GM19240 (cell line): Measurements from ENCODE around the gene POU2F3.

Source experiments
- DNase-seq: peaks from one replicate; pipeline ENCODE4 v3.0.0; 2011; ENCODE audit warnings: low spot score; ENCODE audit not compliant: insufficient read length

The POU2F3 gene

DNA sequence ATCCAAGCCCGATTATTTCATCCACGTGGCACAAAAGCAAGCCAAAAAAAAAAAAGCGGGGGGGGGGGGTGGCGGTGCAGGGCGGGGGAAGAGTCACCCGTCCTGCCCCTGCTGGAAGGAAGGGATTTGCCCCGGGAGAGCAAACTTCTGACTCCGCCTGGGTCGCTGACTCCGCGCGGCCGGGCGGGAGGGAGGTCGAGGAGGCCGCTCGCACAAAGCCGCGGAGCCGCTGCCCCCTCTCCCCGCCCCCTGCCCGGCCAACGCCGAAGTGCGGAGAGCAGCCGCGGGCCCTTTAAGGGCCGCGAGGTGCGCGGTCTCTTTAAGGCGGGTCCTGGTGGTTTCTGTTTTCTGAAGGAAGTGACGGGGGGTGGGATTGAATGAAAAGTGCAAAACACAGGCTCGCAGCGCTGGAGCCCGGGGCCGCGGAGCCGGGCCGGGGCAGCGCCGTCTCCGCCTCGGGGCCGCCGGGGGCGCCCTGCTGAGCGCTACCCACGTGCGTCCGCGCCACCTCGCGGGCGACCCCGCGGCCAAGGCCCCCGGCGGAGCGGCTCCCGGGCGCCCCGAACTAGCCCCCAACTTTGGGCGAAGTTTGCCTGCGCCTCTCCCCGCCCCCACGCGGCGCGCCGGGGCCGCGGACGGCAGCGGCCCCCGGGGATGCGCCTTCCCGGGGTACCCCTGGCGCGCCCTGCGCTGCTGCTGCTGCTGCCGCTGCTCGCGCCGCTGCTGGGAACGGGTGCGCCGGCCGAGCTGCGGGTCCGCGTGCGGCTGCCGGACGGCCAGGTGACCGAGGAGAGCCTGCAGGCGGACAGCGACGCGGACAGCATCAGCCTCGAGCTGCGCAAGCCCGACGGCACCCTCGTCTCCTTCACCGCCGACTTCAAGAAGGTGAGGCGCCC lies 29.1 kb upstream of the POU2F3 start, which contains the start of gene OAF:
OAF (plus strand) TSS at position 407 of the 896 bp plus-strand sequence; CDS start at position 655, 248 bp downstream.
- DNase-seq: peak; percentile 85

DNA sequence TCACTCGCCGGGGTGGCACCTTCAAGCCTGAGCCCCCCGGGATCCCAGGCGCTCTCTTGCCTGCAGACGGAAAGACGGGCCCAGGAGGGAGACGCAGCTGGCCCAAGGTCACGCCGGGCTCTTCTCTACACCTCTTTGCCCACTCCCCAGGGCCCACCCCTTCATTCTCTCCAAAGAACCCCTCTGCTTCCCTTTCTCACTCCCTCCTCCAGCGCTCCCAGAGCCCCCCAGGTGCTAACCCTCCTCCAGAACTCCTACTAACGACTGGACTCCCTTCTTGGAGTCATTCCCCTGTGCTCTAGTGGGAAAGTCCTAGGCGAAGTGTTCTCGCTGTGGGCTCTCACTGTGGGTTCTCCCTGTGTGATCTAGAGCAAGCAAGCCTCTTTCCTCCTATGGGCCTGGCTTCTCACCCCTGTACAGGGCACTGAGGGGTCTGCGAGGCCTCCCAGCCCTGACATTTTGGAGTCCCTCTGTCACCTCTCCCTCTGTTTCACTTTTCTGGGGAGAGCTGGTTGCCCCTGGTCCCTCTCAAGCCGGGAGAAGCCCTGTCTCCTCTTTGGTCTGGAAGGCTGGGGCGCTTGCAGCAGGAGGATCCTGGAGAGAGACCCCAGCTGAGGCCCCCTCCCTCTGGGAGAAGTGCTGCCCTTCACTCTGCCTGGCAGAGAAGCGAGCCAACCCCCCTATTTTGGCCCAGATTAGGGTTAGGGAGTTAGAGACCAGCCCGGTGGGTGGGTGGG lies 28.2 kb upstream of the POU2F3 start:
- no peak for DNase-seq

DNA sequence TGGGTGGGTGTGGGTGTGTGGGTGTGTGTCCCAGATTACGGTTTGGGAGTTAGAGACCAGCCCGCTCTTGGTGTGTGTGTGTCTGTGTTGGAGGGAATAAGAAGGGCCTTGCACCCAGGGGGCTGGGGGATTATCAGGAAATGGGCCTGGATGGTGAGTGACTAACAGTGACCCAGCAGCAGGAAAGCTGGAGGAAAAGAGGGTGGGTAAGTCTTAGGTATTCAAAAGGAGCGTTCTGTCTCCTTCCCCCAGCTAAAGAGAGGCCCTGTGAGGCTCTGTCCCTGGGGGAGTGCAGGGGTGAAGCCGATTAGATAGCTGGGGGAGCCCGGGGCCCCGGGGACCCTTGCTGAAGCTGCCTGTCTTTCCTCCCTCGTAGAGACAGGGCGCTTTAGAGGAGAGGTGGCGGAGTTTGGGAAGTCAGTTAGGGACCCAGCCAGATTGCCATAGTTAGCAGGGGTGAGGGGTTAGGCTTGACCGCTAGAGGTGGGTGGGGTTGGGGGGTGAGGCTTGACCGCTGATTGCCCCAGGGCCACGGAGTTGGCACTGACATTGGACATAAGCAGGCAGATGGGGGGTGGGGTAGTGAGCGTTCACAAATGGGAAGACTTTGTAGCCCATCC lies 27.6 kb upstream of the POU2F3 start:
- DNase-seq: no peak

DNA sequence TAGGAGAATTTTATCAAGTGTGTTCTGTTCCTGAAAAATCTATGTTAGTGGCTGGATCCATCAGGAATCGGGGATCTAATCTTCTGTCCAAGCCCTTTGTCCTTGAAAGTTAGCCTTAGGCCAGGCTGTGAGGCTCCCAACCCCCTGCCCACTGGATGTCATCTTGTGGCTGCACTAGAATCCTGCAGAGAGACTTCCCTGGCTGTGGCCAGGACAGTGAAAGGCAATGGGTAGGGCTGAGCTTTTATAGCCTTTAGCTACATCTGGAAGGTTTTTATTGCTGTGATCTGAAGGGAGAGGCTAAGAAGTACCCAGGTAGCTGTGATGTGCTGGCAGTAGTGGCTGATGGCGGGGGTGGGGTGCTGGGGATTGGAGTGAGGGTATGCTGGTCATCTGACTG lies 27.0 kb upstream of the POU2F3 start:
- no peak for DNase-seq

DNA sequence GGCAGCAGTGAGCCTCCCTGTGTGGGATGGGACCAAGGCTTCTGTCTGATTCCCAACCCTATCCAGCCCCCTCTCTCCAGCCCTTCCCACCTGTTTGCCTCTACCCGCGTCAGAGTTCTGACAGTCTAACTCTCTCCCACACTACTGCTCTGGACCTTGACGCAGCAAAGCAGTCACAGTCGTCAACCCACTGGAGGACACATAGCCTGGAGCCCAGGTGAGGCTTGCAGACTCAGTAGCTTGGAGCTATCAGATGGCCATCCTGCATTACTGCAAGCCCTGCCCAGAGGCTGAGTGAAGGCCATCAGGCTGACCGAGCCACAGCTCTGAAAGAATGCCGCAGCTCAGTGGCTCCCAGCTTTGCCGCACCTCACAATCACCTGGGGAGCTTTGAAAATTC lies 25.4 kb upstream of the POU2F3 start:
- DNase-seq: no peak

DNA sequence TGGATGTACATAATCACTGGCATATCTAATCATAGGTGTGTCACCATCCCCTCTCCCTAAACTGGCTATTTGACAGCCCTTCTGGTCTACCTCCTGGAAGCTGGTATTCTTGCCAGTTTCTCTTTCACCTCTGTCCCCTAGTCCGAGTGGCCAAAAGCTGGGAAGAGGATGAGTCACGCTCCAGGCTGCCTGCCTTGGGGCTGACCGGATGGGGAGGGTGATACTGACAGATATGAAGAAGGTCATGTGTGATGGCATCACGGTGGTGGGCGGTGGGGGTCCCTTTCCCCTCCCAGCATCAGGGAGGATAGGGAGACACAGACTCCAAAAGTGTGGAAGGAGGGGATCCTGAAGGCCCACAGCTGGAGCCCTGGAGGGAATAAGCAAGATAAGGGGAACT lies 24.3 kb upstream of the POU2F3 start:
- DNase-seq: no peak

DNA sequence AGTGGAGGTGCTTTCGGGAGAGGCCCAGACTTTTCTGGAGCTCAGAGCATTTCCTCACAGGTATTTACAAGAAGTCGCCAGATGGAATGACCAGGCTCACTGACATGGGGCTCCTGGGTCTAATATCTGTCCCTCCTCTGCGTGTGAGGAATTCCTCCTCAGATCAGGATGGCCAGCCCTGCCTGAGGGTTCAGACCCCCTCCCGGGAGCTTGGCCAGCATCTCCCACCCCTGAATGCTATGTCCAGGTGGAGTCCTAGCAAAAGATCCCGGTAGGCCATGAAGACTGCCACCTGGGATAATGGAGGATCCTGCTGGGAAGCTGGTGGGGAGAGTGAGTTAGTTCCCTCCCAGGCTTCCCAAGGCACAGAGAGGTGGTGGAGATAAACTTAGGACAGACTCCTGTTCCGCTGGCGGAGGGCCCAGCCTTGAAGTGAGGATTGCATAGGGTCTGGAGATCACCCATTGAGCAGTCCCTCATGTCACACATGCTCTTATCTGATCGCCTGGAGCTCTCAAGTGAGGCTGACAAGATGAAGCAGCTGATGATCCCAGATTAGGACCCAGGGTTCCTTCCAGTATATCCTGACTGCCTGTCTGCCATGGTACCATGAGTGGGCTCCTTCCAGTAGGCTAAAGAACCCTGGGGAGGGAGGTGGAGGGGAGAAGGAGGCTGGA lies 23.4 kb upstream of the POU2F3 start:
- DNase-seq: no peak

DNA sequence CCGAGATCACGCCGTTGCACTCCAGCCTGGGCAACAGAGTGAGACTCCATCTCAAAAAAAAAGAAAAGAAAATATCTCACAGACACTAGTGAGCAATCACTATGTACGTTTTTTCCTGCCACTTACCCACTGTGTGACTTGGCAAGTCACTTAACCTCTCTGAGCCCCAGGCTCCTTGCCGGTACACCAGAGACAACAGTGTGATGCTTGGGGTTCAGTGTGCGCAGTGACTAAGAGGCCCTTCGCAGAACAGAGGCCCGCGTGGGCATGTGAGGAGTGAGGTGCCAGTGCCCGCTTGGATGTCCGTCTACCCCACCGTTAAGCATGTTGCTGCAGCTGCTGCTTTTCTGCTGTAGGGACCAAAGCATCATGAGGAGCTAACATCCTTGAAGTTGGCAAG lies 22.4 kb upstream of the POU2F3 start:
- no peak for DNase-seq

DNA sequence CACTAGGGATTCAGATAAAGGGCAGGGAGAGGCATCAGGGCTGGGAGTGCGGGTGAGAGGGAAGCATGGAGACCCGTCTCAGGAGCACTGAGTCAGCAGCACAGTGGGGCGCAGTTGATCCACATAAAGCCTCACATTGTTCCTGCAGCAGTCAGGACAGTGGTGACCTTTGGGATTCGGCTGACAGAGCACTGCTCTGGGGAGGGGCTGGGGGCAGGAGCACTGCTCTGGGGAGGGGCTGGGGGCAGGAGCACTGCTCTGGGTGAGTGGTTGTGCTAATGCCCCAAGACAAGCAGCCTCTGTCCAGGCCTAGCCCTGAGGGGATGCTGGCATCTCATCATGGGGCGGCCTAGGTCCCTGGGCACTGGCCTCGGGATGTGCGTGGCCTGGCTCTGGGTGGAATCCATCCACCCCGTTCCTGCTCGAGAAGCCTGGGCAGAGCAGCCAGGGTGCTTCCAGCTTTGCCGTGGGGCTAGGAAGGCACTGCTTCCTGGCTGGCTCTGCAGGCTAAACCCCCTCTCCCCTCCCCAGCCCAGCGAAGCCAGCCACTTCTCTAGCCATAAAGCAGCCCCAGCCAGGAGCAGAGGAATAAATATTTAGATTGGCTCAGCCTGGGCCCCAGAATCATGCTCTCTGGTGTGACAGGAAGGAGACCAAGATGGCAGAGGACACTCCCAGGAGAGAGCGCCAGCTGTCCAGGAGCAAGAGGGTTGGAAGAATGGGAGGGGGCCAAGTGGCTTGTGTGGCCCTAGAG lies 21.8 kb upstream of the POU2F3 start:
- no peak for DNase-seq

DNA sequence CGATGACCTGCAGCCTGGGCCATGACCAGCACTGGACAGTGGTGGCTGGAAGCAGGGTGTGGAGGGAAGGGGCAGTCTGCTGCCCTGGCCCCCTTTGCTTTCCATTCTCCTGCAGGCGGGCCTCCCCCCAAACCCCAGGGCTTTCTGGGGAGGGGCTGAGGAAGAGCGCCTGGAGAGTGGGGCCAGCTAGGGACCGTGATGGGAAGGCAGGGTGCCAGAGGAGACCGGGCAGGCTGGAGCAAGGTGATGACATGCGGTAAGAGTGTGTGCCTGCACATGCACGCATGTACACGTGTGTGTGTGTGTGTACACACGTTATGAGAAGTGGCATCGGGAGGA lies 21.3 kb upstream of the POU2F3 start:
- DNase-seq: no peak

DNA sequence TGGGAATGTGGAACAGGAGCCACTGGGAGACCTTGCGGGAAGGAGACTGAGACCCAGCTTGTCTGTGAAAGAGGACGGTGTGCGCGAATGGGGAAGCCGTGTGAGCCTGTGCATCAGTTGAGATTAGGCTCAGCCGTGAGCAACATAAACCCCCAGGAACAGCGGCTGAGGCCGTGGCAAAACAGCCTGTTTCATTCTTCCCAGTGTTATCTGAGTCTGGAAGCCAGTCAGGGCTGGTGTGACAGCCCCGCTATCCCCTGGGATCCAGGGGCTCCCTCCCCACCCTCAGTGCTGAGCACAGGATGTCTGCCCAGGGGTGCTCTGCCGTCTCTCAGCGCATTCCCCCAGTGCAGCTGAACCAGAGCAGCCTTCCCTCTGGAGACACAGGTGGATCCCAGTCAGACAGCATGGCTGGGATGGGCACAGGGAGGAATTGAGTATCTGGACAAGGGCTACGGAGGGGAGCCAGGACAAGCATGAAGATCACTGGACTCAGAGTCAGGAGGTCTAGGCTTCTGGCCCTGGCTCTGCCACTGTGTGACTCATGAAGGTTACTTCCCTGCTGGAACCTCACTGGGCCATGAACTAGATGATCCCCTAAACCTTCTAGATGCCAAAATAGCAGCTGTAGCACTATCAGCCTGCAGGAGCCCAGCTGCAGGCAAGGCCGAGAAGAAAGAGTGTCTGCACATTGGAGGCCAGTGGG lies 20.6 kb upstream of the POU2F3 start:
- DNase-seq: no peak

DNA sequence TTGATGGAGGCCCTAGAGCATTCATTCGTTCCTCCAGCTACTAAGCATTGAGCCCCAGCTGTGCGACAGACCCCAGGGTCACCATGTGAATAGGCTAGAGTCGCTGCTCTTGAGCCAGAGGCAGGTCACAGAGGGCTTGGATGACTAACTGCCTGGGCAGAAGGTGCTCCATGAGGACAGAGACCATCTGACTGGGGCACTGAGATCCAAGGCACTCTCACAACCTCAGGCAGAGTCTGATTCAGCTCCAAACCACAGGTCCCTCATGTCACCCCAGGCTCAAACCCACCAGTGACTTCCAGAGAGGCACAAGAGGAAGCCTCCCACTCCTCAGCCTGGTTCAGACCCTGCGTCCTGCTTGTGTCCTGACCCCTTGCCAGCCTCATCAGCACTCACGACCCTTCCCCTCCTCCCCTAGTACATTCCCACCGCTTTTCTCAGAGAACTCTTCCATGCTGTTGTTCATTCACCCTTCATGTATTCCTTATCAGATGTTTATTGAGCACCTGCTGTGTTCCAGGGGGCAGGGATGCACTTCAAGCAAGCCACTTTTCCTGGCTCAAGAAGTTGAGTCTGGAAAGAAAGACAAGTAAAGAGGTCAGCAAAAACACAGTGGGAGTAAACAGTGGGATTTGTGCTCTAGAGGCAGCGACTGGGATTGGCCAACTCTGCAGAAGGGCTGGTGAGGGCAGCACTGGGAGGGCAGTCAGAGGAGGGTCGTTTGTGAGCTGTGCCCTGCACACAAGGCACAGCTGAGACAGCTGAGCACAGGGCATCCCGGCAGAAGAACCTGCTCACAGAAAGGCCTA lies 19.8 kb upstream of the POU2F3 start:
- DNase-seq: no peak

DNA sequence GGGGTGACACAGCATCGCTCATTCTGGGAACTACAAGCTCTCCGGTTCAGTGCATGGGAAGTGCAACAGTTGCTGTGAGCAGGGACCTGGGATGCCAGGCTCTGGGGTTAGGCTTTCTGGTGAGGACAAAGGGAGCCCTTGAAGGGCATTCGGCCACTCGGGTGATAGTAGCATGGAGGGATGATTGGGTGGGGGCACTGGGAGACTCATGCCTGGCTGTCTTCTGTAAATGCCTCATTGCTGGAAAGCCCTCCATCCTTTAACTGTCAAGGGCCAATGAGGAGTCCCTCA lies 19.2 kb upstream of the POU2F3 start:
- DNase-seq: no peak

DNA sequence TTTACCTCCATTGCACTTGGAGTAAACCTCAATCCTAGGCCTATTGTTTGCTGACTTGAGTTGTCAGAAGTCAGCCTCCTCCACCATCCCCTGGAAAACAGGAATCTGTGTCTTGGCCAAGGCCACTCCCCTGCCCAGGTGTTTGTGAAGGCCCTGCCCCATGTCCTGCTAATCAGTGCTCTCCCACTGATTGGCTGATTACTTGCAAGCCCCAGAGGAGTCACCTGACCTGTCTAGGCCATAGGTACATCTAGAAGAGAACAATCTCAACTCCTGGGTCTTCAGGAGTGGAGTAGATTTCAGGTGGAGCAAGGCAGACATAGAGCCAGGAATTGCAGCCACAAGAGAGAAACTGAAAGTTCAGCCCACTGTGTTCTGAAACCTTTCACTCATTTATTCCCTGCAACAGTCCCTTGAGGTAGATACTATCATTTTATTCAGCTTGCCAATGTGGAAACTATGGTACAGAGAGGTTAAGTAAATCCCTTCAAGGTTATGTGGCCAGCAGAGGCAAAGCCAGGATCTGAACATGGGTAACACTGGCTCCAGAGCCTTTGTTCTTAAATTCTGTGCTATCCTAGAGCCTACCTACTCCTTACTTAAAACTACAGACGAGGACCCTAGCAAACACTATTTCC lies 18.7 kb upstream of the POU2F3 start:
- no peak for DNase-seq

DNA sequence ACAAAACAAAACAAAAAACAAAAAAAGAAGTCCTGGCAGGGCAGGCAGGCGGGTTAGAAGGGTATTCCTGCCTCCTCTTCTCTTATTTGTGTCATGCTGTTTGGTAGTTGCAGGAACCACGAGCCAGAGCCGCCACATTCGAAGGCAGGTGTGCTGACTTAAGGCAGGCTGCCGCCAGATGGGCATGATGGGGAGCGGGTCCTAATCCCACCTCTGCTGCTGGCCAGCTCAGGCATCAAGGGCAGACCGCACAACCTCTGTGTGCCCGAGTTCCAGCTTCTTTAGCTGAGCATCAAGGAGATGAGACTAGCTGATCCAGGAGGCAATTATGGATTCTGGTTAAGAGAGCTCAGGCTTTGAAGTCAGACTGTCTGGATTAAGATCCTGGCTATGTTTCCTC lies 17.0 kb upstream of the POU2F3 start:
- DNase-seq: no peak

DNA sequence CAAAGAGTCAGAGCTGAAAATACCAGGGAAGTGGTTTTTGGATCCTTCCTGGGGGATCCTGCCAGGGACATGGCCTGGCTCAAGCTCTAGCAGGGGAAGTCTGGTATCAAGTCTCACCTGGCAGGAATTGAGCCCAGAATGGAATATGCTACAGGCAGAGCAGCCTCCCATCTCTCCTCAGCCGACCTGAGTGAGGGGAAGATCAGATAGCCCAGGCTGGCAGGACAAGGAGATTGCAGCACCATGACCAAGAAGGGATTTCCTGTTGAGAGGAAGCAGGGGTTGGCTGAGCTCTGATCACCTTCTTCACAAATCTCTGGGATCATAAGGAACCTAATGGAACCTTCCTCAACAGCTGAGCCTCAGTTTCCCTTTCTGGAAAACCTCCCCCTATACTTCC lies 16.1 kb upstream of the POU2F3 start:
- DNase-seq: no peak

DNA sequence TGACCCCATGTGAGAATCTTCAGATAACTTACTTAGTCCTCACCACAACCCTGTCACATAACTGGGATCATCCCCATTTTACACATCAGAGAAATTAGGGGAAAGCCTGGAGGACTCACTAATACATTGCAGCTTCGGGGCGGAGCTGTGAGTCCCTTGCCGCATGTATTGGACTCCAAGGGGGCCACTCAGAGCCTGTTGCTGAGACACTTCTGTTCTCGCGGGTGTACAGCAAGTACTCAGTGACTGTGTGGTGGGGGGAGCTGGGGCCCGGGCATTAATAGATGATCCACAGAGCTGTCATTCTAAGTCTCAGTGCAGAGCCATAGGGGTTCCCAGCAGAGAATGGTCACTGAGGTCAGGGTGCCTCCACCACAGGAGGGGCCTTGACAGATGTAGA lies 15.6 kb upstream of the POU2F3 start:
- no peak for DNase-seq

DNA sequence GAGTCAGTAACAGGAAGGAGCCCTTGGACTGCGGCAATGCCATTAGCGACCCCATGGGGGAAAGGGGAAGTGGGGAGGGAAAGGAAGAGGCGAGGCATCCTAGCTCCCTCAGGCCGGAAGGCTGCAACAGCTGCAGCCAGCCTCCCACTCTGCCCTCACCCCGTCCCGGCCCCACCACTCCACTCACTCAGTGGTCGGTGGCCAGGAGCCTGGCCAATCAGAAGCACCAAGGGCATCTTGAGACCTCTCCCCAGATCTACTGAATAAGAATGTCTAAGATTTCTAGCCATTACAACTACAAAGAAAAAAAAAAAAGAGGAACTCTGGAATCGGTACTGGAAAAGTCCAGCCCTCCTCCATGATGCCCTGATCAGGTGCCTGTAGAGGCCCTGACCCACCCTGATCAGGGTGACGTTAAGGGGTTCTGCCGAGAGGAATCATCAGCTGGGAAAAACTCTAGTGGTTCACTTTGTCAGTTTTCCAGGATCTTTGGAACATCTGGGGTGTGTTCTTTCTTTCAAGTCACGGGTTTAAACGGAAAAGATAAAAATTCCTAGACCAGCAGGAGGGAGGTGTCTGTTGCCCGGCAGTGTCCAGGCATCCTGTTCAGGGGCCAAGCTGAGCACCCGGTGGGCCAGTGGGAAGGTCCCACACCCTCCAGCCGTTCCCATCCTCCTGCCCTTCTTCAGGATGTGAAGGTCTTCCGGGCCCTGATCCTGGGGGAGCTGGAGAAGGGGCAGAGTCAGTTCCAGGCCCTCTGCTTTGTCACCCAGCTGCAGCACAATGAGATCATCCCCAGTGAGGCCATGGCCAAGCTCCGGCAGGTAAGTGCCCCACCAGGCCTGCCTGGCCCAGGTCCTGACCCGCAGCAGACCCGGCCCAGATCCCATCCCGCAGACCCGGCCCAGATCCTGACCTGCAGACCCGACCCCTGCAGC lies 14.7 kb upstream of the POU2F3 start:
- DNase-seq: no peak
